Globus pallidus (tissue), 1 donor: ENCODE results near the gene FOXB1.

Source experiments
- DNase-seq: peaks from one replicate; pipeline ENCODE4 v3.0.0-alpha.2; 2015; ENCODE audit warnings: low spot score

FOXB1 gene

GRCh38 chr15:60020736-60021135 lies 16.6 kb downstream of the FOXB1 start:
- DNase-seq, result no peak

GRCh38 chr15:60021589-60022378 lies 17.7 kb downstream of the FOXB1 start:
- DNase-seq, result no peak

- no peak for DNase-seq
These were observed 18.2 kb downstream of the FOXB1 start for GRCh38 chr15:60022379-60022741.

- DNase-seq, result no peak
These were observed 22.4 kb downstream of the FOXB1 start for GRCh38 chr15:60026555-60026954.

- no peak for DNase-seq
These were observed 31.2 kb downstream of the FOXB1 start for GRCh38 chr15:60035344-60035743.

GRCh38 chr15:60039316-60039715 lies 35.2 kb downstream of the FOXB1 start:
- no peak for DNase-seq

GRCh38 chr15:60043744-60044435 lies 39.8 kb downstream of the FOXB1 start:
- DNase-seq, result no peak

GRCh38 chr15:60044636-60045270 lies 40.6 kb downstream of the FOXB1 start:
- DNase-seq, result no peak

- no peak for DNase-seq
These were observed 43.6 kb downstream of the FOXB1 start for GRCh38 chr15:60047701-60048100.

GRCh38 chr15:60049948-60050347 lies 45.8 kb downstream of the FOXB1 start:
- DNase-seq, result no peak

GRCh38 chr15:60052796-60053195 lies 48.7 kb downstream of the FOXB1 start:
- DNase-seq, result no peak

GRCh38 chr15:60054472-60054871 lies 50.4 kb downstream of the FOXB1 start:
- no peak for DNase-seq
